Activated CD8-positive, alpha-beta memory T cell treated with anti-CD3 and anti-CD28 coated beads for 4 hours (primary cell): ENCODE results near the gene RBFOX2.
"Not testable (repeated sequence)": the region's sequence is repeated elsewhere in the genome, so short reads cannot be mapped to it uniquely, and the experiment has no call there.

Source experiments
- DNase-seq, 2 donors: peaks; one replicate each; pipeline ENCODE4 v3.0.0-alpha.2; 2020; ENCODE audit warnings: low read depth in 2 of 2

RBFOX2 gene

DNA sequence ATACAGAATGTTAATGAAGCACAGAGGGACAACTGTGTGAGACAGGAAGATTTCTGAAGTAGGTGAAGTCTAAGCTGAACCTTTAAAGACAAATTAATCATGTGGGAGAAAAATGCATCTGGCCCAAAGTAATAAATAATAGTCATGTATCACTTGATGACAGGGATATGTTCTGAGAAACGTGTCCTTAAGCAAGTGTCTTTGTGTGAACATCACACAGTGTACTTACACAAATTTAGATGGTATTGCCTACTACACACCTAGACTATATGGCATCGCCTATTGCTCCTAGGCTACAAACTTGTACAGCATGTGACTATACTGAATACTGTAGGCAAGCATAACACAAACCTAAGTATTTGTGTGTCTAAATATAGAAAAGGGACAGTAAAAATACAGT, 198.3 kb downstream of the RBFOX2 start:
- DNase-seq, result no peak

DNA sequence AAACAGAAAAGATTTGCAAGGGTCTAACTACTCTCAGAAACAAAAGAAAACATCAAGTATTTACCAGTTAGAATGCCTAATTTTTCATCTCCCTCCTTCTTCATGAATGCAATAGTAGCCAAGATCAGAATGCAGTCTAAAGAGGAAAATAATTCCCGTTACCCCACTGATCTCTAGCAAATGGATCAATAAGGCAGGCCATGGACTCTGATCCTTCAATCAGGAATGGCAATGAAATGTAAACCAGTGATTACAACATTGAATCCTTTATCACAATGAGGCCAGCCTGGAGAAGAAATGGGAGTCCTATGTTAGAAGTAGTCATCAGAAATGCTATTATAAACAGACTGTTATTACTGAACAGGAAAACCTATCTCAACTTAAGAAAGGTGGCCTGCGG, 204.4 kb downstream of the RBFOX2 start:
- no peak for DNase-seq

DNA sequence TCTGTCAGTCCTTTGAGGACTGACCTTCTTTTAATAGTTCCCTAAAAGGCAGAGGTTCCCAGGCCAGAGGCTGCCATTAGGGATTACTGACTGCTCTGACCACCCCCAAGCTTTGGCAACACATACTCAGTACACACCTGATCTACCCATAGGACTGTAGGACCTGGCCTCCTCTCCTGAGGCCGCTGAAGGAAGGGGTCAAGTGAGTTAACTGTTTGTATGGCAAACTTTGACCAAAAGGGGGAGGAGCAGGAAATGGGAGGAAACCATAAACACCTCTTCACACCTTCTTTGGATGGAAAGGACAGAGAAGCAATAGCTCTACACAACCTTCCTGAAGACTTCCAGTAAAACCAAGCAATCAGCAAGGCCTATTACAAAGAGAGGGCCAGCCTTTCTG, 207.0 kb downstream of the RBFOX2 start:
- DNase-seq, result no peak

DNA sequence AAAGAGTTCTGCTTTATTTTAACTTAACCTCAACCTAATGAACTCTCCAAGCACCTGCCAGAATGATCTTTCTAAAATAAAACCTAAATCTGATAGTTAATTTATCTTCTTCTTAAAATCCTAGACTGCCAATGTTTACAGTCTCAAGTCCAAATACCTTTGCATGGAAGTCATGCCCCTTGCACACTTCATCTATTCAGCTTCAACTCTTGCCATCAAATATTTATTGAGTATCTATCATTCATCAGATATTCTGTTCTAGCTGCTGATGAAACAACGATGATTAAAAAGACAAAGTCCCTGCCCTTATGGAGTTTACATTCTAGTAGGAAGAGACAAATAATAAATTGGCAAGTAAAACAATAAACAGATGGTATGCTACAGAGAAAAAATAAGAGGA, 209.2 kb downstream of the RBFOX2 start:
- no peak for DNase-seq

DNA sequence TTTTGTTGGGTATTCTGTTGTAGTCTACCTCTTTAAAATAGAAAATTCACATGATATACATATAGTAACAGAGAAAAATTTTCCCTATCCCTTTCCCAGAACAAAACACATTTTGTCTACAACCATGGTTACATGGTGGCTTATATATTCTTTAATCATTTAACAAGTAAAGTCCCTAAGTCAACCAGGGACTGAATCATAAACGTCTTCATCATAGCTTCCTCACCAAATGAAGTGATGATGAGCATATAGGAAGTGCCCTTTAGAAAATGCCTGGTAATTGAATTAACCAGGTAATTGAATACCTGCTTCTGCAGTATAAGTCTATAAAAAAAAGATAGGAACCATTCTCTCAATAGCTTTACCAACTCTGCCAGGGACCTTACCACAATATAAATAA, 209.7 kb downstream of the RBFOX2 start:
- no peak for DNase-seq

DNA sequence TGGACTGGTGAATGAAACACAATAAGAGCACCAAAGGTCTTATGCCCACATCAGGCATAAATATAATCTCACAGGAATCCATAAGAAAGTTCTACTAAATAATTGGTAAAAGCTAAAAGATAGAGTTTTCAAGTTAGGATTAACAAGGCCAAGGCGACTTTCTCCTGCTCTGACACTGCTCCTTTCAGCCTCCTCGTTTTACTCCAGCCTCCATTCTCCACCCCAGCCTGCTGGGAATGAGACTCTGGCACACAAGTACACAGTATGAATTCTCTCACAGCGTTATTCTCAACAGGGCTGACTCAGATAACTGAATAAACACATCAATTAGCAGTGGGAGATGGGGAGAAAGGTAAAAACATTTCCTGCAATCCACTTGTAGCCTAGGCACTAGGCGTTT, 216.0 kb downstream of the RBFOX2 start:
- no peak for DNase-seq

DNA sequence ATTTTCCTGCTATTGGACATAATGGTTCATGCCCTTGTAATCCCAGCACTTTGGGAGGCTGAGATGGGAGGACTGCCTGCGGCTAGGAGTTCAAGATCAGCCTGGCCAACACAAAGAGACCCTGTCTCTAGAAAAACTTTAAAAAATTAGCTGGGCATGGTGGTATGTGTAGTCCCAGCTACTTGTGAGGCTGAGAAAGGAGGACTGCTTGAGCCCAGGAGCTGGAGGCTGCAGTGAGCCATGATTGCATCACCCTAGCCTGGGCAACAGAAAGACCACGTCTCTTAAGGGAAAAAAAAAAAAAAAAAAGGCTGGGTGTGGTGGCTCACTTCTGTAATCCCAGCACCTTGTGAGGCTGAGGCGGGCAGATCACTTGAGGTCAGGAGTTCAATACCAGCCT, 217.0 kb downstream of the RBFOX2 start:
- DNase-seq, result no peak

DNA sequence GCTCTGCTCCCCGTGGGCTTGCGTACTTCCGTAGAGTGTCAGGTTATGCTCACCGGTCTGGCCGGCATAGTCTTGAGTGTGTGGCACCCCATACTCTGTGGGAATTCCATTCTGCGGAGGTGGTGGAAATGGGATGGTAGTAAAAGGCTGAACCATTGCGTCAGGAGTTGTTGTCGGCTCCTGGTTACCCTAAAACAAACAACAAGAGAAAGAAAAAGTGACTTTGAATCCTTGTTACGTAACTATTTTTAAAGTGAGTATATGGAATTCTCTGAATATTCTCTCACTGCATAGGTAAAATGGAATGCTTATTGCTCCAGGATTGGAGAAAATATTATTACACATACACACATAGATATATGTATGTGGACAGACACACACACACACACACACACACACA, 218.8 kb downstream of the RBFOX2 start:
- no peak for DNase-seq

DNA sequence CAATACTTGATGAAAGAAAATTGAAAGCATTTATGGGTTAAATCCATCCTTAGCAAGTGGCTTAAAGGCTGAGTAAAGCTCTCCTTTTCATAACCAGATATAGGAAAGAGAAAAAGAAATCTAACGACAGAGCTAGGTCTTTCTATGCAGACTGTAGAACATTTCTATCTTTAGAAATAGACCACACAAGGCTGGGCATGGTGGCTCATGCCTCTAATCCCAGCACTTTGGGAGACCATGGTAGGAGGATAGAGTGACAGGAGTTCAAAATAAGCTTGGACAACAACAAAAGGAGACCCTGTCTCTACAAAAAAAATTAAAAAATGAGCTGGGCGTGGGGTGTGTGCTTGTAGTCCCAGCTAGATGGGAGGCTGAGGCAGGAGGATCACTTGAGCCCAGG, 220.2 kb downstream of the RBFOX2 start:
- no peak for DNase-seq

DNA sequence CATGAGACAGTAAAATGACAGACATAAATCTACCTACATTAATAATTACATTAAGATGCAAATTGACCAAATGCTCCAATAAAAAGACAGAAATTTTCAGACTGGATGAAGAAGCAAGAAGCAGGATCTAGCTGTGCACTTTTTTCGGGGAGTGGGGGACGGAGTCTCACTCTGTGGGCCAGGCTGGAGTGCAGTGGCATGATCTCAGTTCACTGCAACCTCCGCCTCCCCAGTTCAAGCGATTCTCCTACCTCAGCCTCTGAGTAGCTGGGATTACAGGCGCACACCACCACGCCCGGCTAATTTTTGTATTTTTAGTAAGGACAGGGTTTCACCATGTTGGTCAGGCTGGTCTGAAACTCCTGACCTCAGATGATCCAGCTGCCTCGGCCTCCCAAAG, 222.0 kb downstream of the RBFOX2 start:
- DNase-seq, result not testable (repeated sequence)

DNA sequence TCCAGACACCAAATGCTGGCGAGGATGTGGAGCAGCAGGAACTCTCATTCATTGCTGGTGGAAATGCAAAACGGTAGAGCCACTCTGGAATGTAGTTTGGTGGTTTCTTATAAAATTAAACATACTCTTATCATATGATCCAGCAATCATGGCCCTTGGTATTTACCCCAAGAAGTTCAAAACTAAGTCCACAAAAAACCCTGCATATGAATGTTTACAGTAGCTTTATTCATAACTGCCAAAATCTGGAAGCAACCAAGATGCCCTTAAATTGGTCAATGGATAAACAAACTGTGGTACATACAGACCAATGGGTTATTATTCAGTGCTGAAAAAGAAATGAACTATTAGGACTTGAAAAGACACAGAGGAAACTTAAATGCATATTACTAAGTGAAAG, 223.2 kb downstream of the RBFOX2 start:
- DNase-seq, result no peak

DNA sequence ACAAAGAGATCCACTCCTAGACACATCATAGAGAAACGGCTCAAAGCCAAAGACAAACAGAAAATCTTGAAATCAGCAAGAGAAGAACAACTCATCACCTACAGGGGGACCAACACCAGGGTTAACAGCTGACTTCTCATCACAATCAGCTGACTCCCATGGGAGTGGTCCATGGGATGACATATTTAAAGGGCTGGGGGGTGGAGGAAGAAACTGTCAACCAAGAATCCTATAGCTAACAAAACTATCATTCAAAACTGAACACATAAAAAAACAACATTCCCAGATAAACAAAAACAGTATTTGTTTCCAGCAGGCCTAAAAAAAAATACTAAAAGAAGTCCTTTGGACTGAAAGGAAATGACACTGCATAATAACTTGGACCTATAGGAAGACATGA, 224.2 kb downstream of the RBFOX2 start:
- DNase-seq, result no peak

DNA sequence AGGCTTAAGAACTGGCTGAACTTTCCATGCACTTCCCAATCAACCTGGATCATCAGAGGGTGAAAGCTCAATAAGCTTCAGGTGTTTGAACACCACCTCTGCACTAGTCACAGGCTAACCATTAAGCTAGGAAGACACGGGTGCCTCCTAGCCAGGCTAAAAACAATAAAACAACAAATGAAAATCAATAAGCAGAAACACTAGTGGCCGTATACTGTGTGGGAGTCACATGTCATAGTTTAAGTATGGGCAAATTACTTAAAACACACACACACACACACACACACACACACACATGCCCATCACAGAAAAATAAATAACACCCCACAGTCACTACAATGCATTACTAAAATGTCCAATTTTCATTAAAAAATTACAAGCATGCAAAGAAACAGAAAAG, 225.7 kb downstream of the RBFOX2 start:
- no peak for DNase-seq

DNA sequence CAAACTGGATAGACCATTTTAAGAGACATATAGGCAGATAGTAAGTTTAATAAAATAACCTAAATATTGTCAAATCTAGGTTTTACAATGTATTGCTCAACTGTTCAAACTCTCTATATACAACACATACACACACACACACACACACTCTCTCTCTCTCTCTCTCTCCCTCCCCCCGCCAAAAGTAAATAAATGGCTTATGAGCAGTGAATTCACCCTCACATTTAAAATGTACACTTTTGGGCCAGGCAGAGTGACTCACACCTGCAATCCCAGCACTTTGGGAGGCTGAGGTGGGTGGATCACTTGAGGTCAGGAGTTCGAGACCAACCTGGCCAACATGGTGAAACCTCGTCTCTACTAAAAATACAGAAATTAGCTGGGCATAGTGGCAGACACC, 227.3 kb downstream of the RBFOX2 start:
- not testable (repeated sequence) for DNase-seq

DNA sequence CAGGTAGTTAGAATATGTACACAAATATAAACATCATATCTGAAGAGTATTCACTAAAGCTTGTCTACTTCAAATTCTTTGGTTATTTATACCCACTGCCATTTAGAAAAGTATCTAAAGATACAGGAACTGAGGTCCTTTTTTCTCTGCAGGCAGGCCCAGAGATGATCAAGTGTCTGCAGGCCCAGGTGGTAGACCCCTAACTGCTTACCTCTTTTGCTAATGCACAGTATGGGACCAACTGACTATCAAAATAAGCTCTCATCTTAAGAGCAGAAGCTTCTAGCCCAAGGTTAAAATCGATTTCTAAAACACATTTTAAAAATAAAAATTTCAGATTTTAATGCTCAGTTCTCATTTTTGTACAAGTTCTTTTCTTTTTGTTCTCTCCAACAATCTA, 229.5 kb downstream of the RBFOX2 start:
- no peak for DNase-seq

DNA sequence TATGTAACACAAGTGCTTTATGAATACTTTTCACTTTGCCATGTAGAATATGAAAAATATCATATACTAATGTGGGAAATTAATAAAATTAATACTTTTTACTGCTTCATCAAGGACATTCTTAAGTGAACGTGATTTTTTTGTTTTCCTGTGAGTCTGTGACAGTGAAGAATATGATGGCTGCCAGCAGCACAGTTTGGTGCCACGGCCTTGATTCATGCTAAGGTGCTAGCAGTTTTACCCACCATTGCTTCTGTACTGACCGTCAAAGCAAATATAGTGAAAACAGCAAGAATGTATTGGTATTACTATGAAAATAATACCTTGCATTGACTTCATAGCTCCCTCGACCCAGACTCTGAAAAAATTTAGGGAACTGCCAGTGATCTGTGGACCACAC, 231.2 kb downstream of the RBFOX2 start:
- DNase-seq, result no peak

DNA sequence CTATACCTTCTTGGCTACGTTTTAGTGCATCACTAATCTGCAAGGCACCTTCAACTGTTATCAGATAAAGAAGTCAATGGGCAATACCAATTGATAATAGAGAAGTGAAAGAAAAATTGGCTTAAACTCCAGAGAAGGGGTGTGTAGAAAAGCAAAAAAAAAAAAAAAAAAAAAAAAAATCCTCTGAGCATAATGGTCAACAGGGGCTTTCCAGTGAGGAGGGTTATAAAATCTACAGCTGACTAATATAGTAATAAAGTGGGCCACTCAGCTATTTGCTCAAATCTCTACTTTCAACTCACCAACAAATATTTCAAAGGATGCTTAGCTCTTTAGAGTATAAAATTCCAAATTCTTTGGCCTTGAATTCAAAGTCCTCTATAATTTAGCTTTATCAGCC, 233.1 kb downstream of the RBFOX2 start:
- no peak for DNase-seq

DNA sequence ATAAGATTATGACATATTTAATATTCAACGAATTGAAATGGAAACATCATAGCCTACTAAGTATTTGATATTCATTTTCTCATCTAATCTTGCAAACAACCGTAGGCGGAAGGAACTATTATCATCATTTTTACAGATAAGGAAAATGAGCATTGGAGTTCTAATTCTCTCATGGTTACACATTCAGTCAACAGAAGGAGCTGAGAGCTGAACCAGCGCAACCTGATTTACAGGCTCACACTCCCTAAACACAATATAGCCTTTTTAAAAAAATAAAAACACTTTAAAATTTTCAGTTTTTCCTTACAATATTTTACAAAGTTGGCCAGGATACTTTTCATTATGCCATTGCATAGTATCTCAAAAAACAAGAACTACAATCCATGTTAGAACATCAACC, 236.1 kb downstream of the RBFOX2 start:
- no peak for DNase-seq

DNA sequence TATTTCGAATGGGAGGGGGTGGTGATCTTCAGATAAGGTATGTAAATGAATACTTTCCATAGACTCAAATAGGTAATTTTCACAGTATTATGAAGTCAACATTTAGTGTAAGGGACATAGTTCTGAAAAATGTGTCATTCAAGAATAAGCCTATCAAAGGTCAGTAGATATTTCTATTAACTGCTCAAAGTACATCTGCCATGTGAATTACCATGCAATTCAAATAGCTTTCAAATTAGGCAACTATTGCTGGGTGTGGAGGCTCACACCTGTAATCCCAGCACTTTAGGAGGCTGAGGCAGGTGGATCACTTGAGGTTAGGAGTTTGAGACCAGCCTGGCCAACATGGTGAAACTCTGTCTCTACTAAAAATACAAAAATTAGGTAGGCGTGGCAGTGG, 236.8 kb downstream of the RBFOX2 start:
- DNase-seq, result not testable (repeated sequence)

DNA sequence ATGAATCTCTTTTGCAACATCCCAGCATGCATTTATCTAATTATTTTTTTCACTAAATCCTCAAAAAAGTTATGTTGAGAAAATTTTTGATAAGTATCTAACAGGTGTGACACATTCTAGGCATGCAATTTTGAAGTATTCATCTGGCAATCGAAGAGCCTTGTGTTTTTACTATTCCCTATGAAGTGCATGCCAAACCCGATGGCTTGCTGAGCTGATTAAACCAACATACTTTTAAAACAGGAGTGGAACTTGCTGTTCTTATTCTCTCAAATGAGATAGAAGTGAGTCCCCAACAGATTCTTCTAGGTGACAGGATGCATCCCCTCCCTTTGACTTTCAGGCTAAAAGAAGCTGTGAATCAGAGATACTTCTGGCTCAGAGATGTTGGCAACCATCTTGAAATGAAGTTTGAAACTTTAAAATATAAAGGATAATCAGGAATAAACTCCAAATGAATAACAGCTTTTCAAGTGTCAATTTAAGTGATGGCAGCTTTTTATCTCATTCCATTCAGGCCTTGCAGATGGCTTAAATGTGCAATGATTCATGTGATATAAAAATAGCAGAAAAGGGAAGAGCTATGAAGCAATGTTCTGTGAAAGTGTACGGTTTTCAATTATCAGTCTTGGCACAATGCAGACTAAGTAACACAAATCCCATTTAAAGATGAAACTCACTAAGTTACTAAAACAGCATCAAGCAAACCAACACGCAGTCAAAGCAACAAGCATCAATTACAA, 243.3 kb downstream of the RBFOX2 start:
- DNase-seq, result no peak

DNA sequence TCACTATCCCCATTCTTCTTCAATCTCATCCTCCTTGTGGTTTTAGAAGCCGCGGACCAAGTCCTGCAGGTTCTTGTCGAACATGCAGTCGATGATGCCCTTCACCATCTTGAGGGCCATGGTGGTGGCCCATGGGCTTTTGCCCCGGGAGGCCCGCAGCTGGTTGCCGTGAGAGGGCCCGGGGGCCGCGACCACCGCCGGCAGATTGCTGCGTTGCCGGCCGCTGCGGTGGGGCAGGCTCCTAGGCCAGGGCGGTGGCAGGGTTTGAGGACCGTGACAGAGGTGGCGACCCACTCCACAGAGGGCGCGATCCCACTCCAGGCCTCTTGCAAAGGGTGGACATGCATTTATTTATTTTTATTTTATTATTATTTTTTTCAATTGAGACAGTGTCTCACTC, 244.0 kb downstream of the RBFOX2 start:
- no peak for DNase-seq

DNA sequence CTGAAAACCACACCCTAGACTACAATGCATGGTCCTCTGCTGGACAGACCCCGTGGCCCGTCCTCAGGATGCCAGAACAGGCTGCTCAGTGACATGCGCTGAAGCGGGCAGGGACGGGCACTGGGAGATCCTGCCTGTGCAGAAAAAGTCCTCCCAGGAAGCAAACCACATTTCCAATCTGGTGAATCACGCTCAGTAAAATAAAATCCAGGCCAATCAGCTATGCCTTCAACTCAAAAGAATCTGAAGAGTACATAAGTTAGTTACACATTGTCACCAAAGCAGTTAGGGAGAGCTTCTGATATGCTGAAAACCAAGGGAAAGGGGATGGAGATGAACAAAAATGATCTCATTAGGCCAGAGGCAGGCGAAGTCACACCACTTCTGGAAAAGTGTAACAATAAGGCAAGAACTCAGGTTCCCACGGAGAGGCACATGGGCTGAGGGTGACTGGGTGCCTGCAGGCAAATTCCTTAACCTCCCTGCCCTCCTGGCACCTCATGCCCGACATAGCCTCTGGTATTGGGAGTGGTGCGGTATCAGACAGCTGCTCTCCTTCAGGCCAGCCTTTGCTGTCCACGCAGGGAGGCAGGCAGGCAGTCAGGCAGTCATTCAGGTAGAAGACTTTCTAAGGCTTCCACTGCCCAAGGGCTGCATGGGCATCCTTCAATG, 244.5 kb downstream of the RBFOX2 start:
- no peak for DNase-seq

DNA sequence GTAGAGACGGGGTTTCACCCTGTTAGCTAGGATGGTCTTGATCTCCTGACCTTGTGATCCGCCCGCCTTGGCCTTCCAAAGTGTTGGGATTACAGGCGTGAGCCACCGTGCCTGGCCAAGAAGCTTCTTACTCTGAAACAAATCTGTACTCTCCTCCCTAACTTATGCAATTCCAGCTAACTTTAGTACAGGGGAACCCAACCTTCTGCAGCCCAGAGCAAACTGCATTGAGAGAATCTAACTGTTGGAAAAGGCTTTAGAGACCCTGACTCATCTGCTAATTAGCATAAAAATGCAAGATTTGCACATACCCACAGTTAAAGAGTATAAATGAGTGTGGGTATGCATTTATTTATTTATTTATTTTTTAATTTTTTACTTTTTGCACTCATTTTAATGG, 246.1 kb downstream of the RBFOX2 start:
- DNase-seq, result no peak

DNA sequence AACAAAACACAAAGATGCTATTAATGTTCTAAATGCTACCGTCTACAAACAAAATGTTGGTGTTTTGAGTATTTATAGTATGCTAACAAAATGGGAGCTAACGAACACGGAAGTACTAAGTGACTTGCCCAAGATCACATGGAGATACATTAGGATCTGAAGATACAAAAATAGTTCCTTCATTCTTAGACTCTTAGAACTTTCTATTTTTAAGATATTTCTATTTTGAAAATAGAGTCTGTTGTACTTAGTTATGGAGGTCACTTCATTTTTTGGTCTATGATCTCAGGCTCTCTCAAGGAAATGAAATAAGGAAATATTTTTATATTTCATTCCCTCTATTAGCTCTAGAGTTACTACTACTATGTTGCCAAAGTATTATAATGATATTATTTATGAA, 246.7 kb downstream of the RBFOX2 start:
- DNase-seq, result no peak
